ENCODE data around the gene SFTA2. TPM values are rescaled to one million over a fixed set of nuclear protein-coding genes. Genes with fewer than 3 reads are reported as not detected.

SFTA2 gene
- polyA plus RNA-seq, 3 donors: 0.29 to 1.2 (median 1.1) TPM

- peak in 1 of 3 donors; percentile 16 for DNase-seq (ENCODE audit: low read depth in 3 of 3, low spot score in 2 of 3)
Observed at GRCh38 chr6:30881392-30882203, 50.4 kb downstream of the SFTA2 start.

Other genes with a start within 250 kb of the SFTA2 start
- 10 to 100 TPM; 34.4 to 38.4 (median 34.4) TPM for gene PPP1R18, start 245.5 kb downstream of the SFTA2 start, polyA plus RNA-seq (ENCODE audit: insufficient read length in 3 of 3)
- gene NRM, start 241.2 kb downstream of the SFTA2 start, polyA plus RNA-seq (ENCODE audit: insufficient read length in 3 of 3): 10 to 100 TPM; 32.5 to 33.4 (median 33.0) TPM
- gene MDC1, start 214.9 kb downstream of the SFTA2 start, polyA plus RNA-seq (ENCODE audit: insufficient read length in 3 of 3): 10 to 100 TPM; 33.5 to 43.4 (median 35.6) TPM
- 1,000 to 10,000 TPM; 1,231 to 1,298 (median 1,262) TPM for gene TUBB, start 211.8 kb downstream of the SFTA2 start, polyA plus RNA-seq (ENCODE audit: insufficient read length in 3 of 3)
- gene FLOT1, start 189.5 kb downstream of the SFTA2 start, polyA plus RNA-seq (ENCODE audit: insufficient read length in 3 of 3): 100 to 1,000 TPM; 134 to 154 (median 141) TPM
- 10 to 100 TPM; 17.9 to 24.5 (median 23.3) TPM for gene IER3, start 187.6 kb downstream of the SFTA2 start, polyA plus RNA-seq (ENCODE audit: insufficient read length in 3 of 3)
- gene DDR1, start 47.7 kb downstream of the SFTA2 start, polyA plus RNA-seq (ENCODE audit: insufficient read length in 3 of 3): 100 to 1,000 TPM; 139 to 163 (median 149) TPM
- gene GTF2H4, start 24.0 kb downstream of the SFTA2 start, polyA plus RNA-seq (ENCODE audit: insufficient read length in 3 of 3): 10 to 100 TPM; 36.1 to 44.6 (median 37.2) TPM
- 10 to 100 TPM; 25.6 to 35.0 (median 30.1) TPM for gene VARS2, start 17.9 kb downstream of the SFTA2 start, polyA plus RNA-seq (ENCODE audit: insufficient read length in 3 of 3)
- gene MUCL3, start 8.8 kb upstream of the SFTA2 start, polyA plus RNA-seq (ENCODE audit: insufficient read length in 3 of 3): under 1 TPM; 0.03 to 0.07 (median 0.06) TPM
- gene MUC21, start 51.5 kb upstream of the SFTA2 start, polyA plus RNA-seq (ENCODE audit: insufficient read length in 3 of 3): not detected
- gene MUC22, start 78.3 kb upstream of the SFTA2 start, polyA plus RNA-seq (ENCODE audit: insufficient read length in 3 of 3): not detected
- gene C6orf15, start 180.4 kb upstream of the SFTA2 start, polyA plus RNA-seq (ENCODE audit: insufficient read length in 3 of 3): not detected
- under 1 TPM in 2 of 3 donors, not detected in 1; 0.14 to 0.40 TPM for gene PSORS1C1, start 182.6 kb upstream of the SFTA2 start, polyA plus RNA-seq (ENCODE audit: insufficient read length in 3 of 3)
- not detected for gene CDSN, start 188.3 kb upstream of the SFTA2 start, polyA plus RNA-seq (ENCODE audit: insufficient read length in 3 of 3)
- not detected for gene PSORS1C2, start 206.9 kb upstream of the SFTA2 start, polyA plus RNA-seq (ENCODE audit: insufficient read length in 3 of 3)
- gene CCHCR1, start 225.6 kb upstream of the SFTA2 start, polyA plus RNA-seq (ENCODE audit: insufficient read length in 3 of 3): 10 to 100 TPM; 24.2 to 25.2 (median 25.1) TPM
- 10 to 100 TPM; 16.5 to 19.9 (median 17.8) TPM for gene TCF19, start 226.4 kb upstream of the SFTA2 start, polyA plus RNA-seq (ENCODE audit: insufficient read length in 3 of 3)
- 1 to 10 TPM; 1.2 to 2.5 (median 2.2) TPM for gene POU5F1, start 238.5 kb upstream of the SFTA2 start, polyA plus RNA-seq (ENCODE audit: insufficient read length in 3 of 3)